IMR-90 (cell line): ENCODE data around the gene FOXK1. TPM values are rescaled to one million over a fixed set of nuclear protein-coding genes. Genes with fewer than 3 reads are reported as not detected.

ENCODE experiments used
- ATAC-seq: fragments of 200-7000 bp; cut with Tn5 transposase; 2 replicates; pipeline ENCODE4 v1.9.1; 2020; ENCODE audit warnings: low read depth, mild to moderate bottlenecking, moderate library complexity
- BruUV-seq: library from RNA; stranded (reverse); fragments of 400-500 nt; replicated peaks from 2 replicates; lab custom pipeline; 2021; lab: Mats Ljungman, UMichigan
- CTCF ChIA-PET: fragments of 300-600 bp; formaldehyde crosslinking; extraction: SDS; loops from one replicate; lab custom pipeline; 2021; ENCODE audit warnings: antibody characterized with exemption; lab: Yijun Ruan, JAX
- POLR2A ChIA-PET: fragments of 300-600 bp; sonication (Branson Sonifier 250); formaldehyde crosslinking; loops from one replicate; lab custom pipeline; 2022; ENCODE audit warnings: antibody characterized with exemption; ENCODE audit not compliant: unreplicated experiment; lab: Charles Lee
- DNase-seq: peaks from one replicate; pipeline ENCODE4 v3.0.0; 2013
- H2AFZ ChIP-seq: replicated peaks from 2 replicates; pipeline ENCODE3; 2013; ENCODE audit warnings: low read length, mild to moderate bottlenecking; ENCODE audit not compliant: poor library complexity
- H2AK5ac ChIP-seq: 2 replicates; pipeline ENCODE4 v1.6.1; 2013; ENCODE audit warnings: low read depth, low read length, inconsistent platforms
- H2AK9ac ChIP-seq: replicated peaks from 2 replicates; pipeline ENCODE3; 2013; ENCODE audit warnings: mild to moderate bottlenecking, low read depth, low read length, moderate library complexity; ENCODE audit not compliant: poor library complexity
- H2BK120ac ChIP-seq: 2 replicates; pipeline ENCODE4 v1.6.1; 2013; ENCODE audit warnings: low read depth, low read length, inconsistent platforms
- H2BK15ac ChIP-seq: 3 replicates; pipeline ENCODE4 v1.6.1; 2013; ENCODE audit warnings: low read depth, low read length, inconsistent platforms
- H2BK20ac ChIP-seq: 2 replicates; pipeline ENCODE4 v1.6.1; 2013; ENCODE audit warnings: low read depth, mild to moderate bottlenecking, inconsistent platforms, low read length, moderate library complexity
- H2BK5ac ChIP-seq: 2 replicates; pipeline ENCODE4 v1.6.1; 2013; ENCODE audit warnings: mild to moderate bottlenecking, low read depth, low read length, inconsistent platforms; ENCODE audit not compliant: poor library complexity, severe bottlenecking
- H3K14ac ChIP-seq: replicated peaks from 2 replicates; pipeline ENCODE4 v1.6.1; 2013; ENCODE audit warnings: low read depth, low read length, inconsistent platforms
- H3K18ac ChIP-seq: 2 replicates; pipeline ENCODE4 v1.6.1; 2013; ENCODE audit warnings: low read depth, low read length, control low read depth
- H3K23ac ChIP-seq: 2 replicates; pipeline ENCODE4 v1.6.1; 2013; ENCODE audit warnings: low read depth, low read length, inconsistent platforms
- H3K27ac ChIP-seq: 2 replicates; pipeline ENCODE4 v1.5.1; 2013; ENCODE audit warnings: mild to moderate bottlenecking, control low read depth, low read length; ENCODE audit not compliant: insufficient read depth
- H3K27me3 ChIP-seq: 2 replicates; pipeline ENCODE4 v1.6.1; 2013; ENCODE audit warnings: low read length; ENCODE audit not compliant: control insufficient read depth, insufficient read depth
- H3K36me3 ChIP-seq: 2 replicates; pipeline ENCODE4 v1.6.1; 2013; ENCODE audit warnings: low read length, mixed read lengths; ENCODE audit not compliant: control insufficient read depth, insufficient read depth
- H3K4ac ChIP-seq: 2 replicates; pipeline ENCODE4 v1.6.1; 2013; ENCODE audit warnings: low read depth, low read length, inconsistent platforms
- H3K4me1 ChIP-seq: 2 replicates; pipeline ENCODE4 v1.6.1; 2013; ENCODE audit warnings: low read length, mixed read lengths; ENCODE audit not compliant: control insufficient read depth, insufficient read depth
- H3K4me2 ChIP-seq: 2 replicates; pipeline ENCODE4 v1.6.1; 2013; ENCODE audit warnings: low read depth, mild to moderate bottlenecking, control low read depth, low read length, moderate library complexity
- H3K4me3 ChIP-seq: 2 replicates; pipeline ENCODE4 v1.5.1; 2013; ENCODE audit warnings: low read depth, mild to moderate bottlenecking, control low read depth, low read length, moderate library complexity; ENCODE audit not compliant: insufficient read depth
- H3K56ac ChIP-seq: 2 replicates; pipeline ENCODE4 v1.6.1; 2013; ENCODE audit warnings: low read length, inconsistent platforms; ENCODE audit not compliant: insufficient read depth; ENCODE audit errors: extremely low read depth
- H3K79me1 ChIP-seq, 2 experiments: 2 replicates each; pipeline ENCODE4 v1.6.1; 2013; ENCODE audit warnings: low read length in 2 of 2, inconsistent platforms in 1 of 2, low read depth in 1 of 2
- H3K9ac ChIP-seq: 2 replicates; pipeline ENCODE4 v1.6.1; 2013; ENCODE audit warnings: low read depth, low read length, control low read depth
- H3K9me1 ChIP-seq: 2 replicates; pipeline ENCODE4 v1.6.1; 2013; ENCODE audit warnings: low read length, inconsistent platforms; ENCODE audit not compliant: insufficient read depth
- H3K9me3 ChIP-seq: 2 replicates; pipeline ENCODE4 v1.6.1; 2013; ENCODE audit warnings: low read length; ENCODE audit not compliant: control insufficient read depth, insufficient read depth
- H4K20me1 ChIP-seq: 2 replicates; pipeline ENCODE4 v1.6.1; 2013; ENCODE audit warnings: low read length, inconsistent platforms; ENCODE audit not compliant: insufficient read depth
- H4K5ac ChIP-seq: 2 replicates; pipeline ENCODE4 v1.6.1; 2013; ENCODE audit warnings: mild to moderate bottlenecking, low read depth, low read length, control low read depth
- H4K8ac ChIP-seq, 2 experiments: 2 replicates each; pipeline ENCODE4 v1.6.1; 2013; ENCODE audit warnings: low read depth in 2 of 2, low read length in 2 of 2, control low read depth in 1 of 2, inconsistent platforms in 1 of 2
- H4K91ac ChIP-seq: 2 replicates; pipeline ENCODE4 v1.6.1; 2013; ENCODE audit warnings: low read depth, low read length, inconsistent platforms; ENCODE audit not compliant: insufficient read depth
- MAFK ChIP-seq: IDR thresholded peaks from 2 replicates; pipeline ENCODE4 v1.6.1; 2012; ENCODE audit warnings: low read depth, low read length, improper control_type of control experiment
- WGBS, 2 experiments: methylation state at CpG; one replicate each; pipeline versions ENCODE4 v1.1.5 to v1.1.7; 2013; ENCODE audit warnings: missing lambda C conversion rate in 2 of 2; ENCODE audit not compliant: insufficient read length in 1 of 2; ENCODE audit errors: extremely low coverage in 2 of 2; 5-methylcytosine and 5-hydroxymethylcytosine counted together
- dilution Hi-C: fragments of 300-500 bp; cut with HindIII; formaldehyde crosslinking; loops from one replicate; pipeline ENCODE4 v1.14.3; 2018; ENCODE audit warnings: low sequenced_read_pairs; ENCODE audit not compliant: unreplicated experiment
- in situ Hi-C: fragments of 300-500 bp; cut with MboI; formaldehyde crosslinking; loops from 3 replicates; pipeline ENCODE4 v1.14.3; 2019; ENCODE audit warnings: low sequenced_read_pairs, inconsistent platforms, mixed read lengths
- intact Hi-C: fragments of 100-400 bp; cut with micrococcal nuclease; formaldehyde crosslinking; loops from 2 replicates; pipeline ENCODE4 v1.10.0; 2022
- polyA plus RNA-seq, 3 experiments: library from polyadenylated mRNA; depleted of rRNA; stranded (reverse); fragments of >200 nt; gene quantifications; 2 replicates each; pipeline ENCODE4 v1.2.3, GENCODE V29; 2012; ENCODE audit warnings: low replicate concordance in 1 of 3
- total RNA-seq: library from RNA; depleted of rRNA; stranded (reverse); fragments of >200 nt; gene quantifications from 2 replicates; pipeline ENCODE4 v1.2.3, GENCODE V29; 2012

FOXK1 gene
- total and polyA plus RNA-seq, 2 of the 4 experiments (the other 2 are of a cell fraction): 4.3 to 8.8 TPM

- no peak for TF ChIP-seq MAFK
- no peaks in the 10 kb centered on the region for H3K27me3 ChIP-seq
- intact Hi-C loops (loop anchor here (10.0 kb wide), 1 partner anchor 159 kb away; no protein-coding TSS in a partner anchor), dilution Hi-C loops (no loop called here), in situ Hi-C loops (loop anchor here (25.0 kb wide), 1 partner anchor 1912 kb away; no protein-coding TSS in a partner anchor)
- H3K9me3 ChIP-seq: no peaks in the 10 kb centered on the region
- WGBS, 2 experiments: 100% methylated on average over 4 of the region's 12 CpGs; no CpG with 5 or more reads in 1 of the 2 experiments
- no peak overlapping the region for H4K91ac ChIP-seq
- peaks cover 10% of the 10 kb centered on the region; the same call in 1 of the 2 replicates for H3K9me1 ChIP-seq
- no peak overlapping the region for H2BK20ac ChIP-seq
- H3K18ac ChIP-seq: no peak overlapping the region
- no TSS peak for BruUV-seq
- no peak for ATAC-seq
- DNase-seq: no peak
- peaks cover 4% of the 10 kb centered on the region; the same call in 1 of the 2 replicates for H3K4me1 ChIP-seq
- H3K36me3 ChIP-seq: peaks cover 6% of the 10 kb centered on the region
- POLR2A ChIA-PET: no interaction called here
- no peak overlapping the region for H2BK5ac ChIP-seq
- H3K27ac ChIP-seq: no peak overlapping the region
- H3K14ac ChIP-seq: peak overlapping the region; percentile 88; the same call in 1 of the 2 replicates
- peak overlapping the region; percentile 94 for H2AK9ac ChIP-seq
- peaks cover 15% of the 10 kb centered on the region for H4K20me1 ChIP-seq
- no peak overlapping the region for H3K4me2 ChIP-seq
- CTCF ChIA-PET: no interaction called here
- no peak overlapping the region for H3K56ac ChIP-seq
- no peak overlapping the region for H2BK15ac ChIP-seq
- peak overlapping the region; percentile 69; the same call in 1 of the 2 replicates for H4K5ac ChIP-seq
- no peak overlapping the region for H2BK120ac ChIP-seq
- H2AFZ ChIP-seq: no peak overlapping the region
- no peak overlapping the region; the same call in 1 of the 2 replicates for H3K23ac ChIP-seq
- H3K4ac ChIP-seq: 0 out of 2 replicates have a peak overlapping the region, but pooled peaks have one; percentile 88
- peak overlapping the region; percentile 74; the same call in 1 of the 2 replicates for H2AK5ac ChIP-seq
- peak overlapping the region; percentile 95 to 97; a peak in 2 of 4 replicates for H4K8ac ChIP-seq
- 0 out of 2 replicates have a peak overlapping the region, but pooled peaks have one; percentile 66 for H3K9ac ChIP-seq
- H3K4me3 ChIP-seq: no peak overlapping the region
- H3K79me1 ChIP-seq: peaks cover 14 to 63% of the 10 kb centered on the region in 2 experiments
Measured at GRCh38 chr7:4774007-4774406, 91.9 kb downstream of the FOXK1 start.
